ENCODE data around the gene ZNF853. TPM values are rescaled to one million over a fixed set of nuclear protein-coding genes. Genes with fewer than 3 reads are reported as not detected.

The ZNF853 gene
- total and polyA plus RNA-seq, 10 donors: 1.3 to 10.1 (median 4.5) TPM

- WGBS, 5 donors: 30 to 67% (median 64%) methylated on average over 2 of the region's 2 CpGs
- Histone ChIP-seq H3K4me1 (peaks cover 4 to 28% (median 16%) of the 10 kb centered on the region in 6 donors), H3K9me3 (no peaks in the 10 kb centered on the region), H3K4me3 (no peak overlapping the region), H3K27ac (no peak overlapping the region), H3K27me3 (replicated peaks in 1 of 7) (peaks cover 0 to 35% (median 0%) of the 10 kb centered on the region in 7 donors), H3K36me3 (peaks cover 0 to 23% (median 10%) of the 10 kb centered on the region in 6 donors)
- no peak for DNase-seq
- intact Hi-C loops (cut with DNase I; ENCODE audit: low total_unique reads): no loop called here
- TF ChIP-seq CTCF (IDR thresholded peaks at IDR 0.05 in 8 of 11, conservative IDR thresholded peaks at IDR 0.05 in 3 of 11) (no peak), POLR2A (IDR thresholded peaks at IDR 0.05) (no peak), POLR2AphosphoS5 (IDR thresholded peaks at IDR 0.05) (no peak)
Observed at GRCh38 chr7:6613706-6614105, 1.7 kb upstream of the ZNF853 start.

- 11 to 44% (median 19%) methylated on average over 14 to 63 of the region's 63 CpGs for WGBS, 5 donors
Observed at GRCh38 chr7:6615723-6616555, 529 bp downstream of the ZNF853 start.

GRCh38 chr7:6616854-6617643 lies 1.6 kb downstream of the ZNF853 start:
- Histone ChIP-seq H3K9me3 (no peaks in the 10 kb centered on the region), H3K4me3 (no peak overlapping the region), H3K4me1 (peaks cover 6 to 57% (median 39%) of the 10 kb centered on the region in 6 donors), H3K27ac (no peak overlapping the region), H3K36me3 (peaks cover 0 to 10% (median 0%) of the 10 kb centered on the region in 6 donors), H3K27me3 (replicated peaks in 1 of 7) (peaks cover 0 to 35% (median 0%) of the 10 kb centered on the region in 7 donors)
- TF ChIP-seq CTCF (IDR thresholded peaks at IDR 0.05 in 8 of 11, conservative IDR thresholded peaks at IDR 0.05 in 3 of 11) (no peak), POLR2A (IDR thresholded peaks at IDR 0.05) (no peak), POLR2AphosphoS5 (IDR thresholded peaks at IDR 0.05) (no peak)
- intact Hi-C loops (cut with DNase I; ENCODE audit: low total_unique reads): no loop called here
- 88 to 96% (median 91%) methylated on average over 11 to 20 of the region's 20 CpGs for WGBS, 5 donors
- no peak for DNase-seq

More at GRCh38 chr7:6615723-6616555, 529 bp downstream of the ZNF853 start:
- Histone ChIP-seq H3K27me3 (replicated peaks in 1 of 7) (peaks cover 0 to 35% (median 0%) of the 10 kb centered on the region in 7 donors), H3K27ac (peak overlapping the region in 6 of 8 donors; percentile 13 to 73 (median 44)), H3K4me1 (peaks cover 6 to 46% (median 28%) of the 10 kb centered on the region in 6 donors), H3K36me3 (peaks cover 0 to 1% (median 0%) of the 10 kb centered on the region in 6 donors), H3K9me3 (no peaks in the 10 kb centered on the region), H3K4me3 (peak overlapping the region; percentile 50 to 84 (median 65))
- intact Hi-C loops (cut with DNase I; ENCODE audit: low total_unique reads): no loop called here
- no peak for DNase-seq
- TF ChIP-seq POLR2AphosphoS5 (IDR thresholded peaks at IDR 0.05): peak in 2 of 3 donors; percentile 23 to 54
- TF ChIP-seq POLR2A (IDR thresholded peaks at IDR 0.05): no peak

- H3K4me1 ChIP-seq: peaks cover 6 to 61% (median 42%) of the 10 kb centered on the region in 6 donors
Observed at GRCh38 chr7:6618621-6619020, 3.2 kb downstream of the ZNF853 start.

More at GRCh38 chr7:6618621-6619020, 3.2 kb downstream of the ZNF853 start:
- DNase-seq: no peak
- Histone ChIP-seq H3K36me3 (peaks cover 0 to 22% (median 3%) of the 10 kb centered on the region in 6 donors), H3K27me3 (replicated peaks in 1 of 7) (peaks cover 0 to 33% (median 0%) of the 10 kb centered on the region in 7 donors), H3K9me3 (no peaks in the 10 kb centered on the region), H3K4me3 (no peak overlapping the region), H3K27ac (no peak overlapping the region)
- WGBS, 5 donors: 74 to 93% (median 86%) methylated on average over 4 of the region's 4 CpGs
- TF ChIP-seq POLR2AphosphoS5 (IDR thresholded peaks at IDR 0.05): no peak
- no peak for TF ChIP-seq CTCF (IDR thresholded peaks at IDR 0.05 in 8 of 11, conservative IDR thresholded peaks at IDR 0.05 in 3 of 11)
- no peak for TF ChIP-seq POLR2A (IDR thresholded peaks at IDR 0.05)
- intact Hi-C loops (cut with DNase I; ENCODE audit: low total_unique reads): no loop called here

Measured in spleen (tissue), 11 donors.